ENCODE data around the gene PORCN. TPM values are rescaled to one million over a fixed set of nuclear protein-coding genes. Genes with fewer than 3 reads are reported as not detected.
A peak's percentile ranks its signal among the peaks of the same experiment; 100 is the strongest.

The PORCN gene
- total RNA-seq, 1 experiment from 2014 or later: 4.6 TPM

GRCh38 chrX:48471504-48471903, 37.3 kb upstream of the PORCN start:
- Mint-ChIP-seq H3K4me3 (ENCODE audit: unreplicated experiment) (no peak overlapping the region), H3K27ac (ENCODE audit: unreplicated experiment) (peak overlapping the region; percentile 6), H3K27me3 (ENCODE audit: insufficient read depth, unreplicated experiment) (no peaks in the 10 kb centered on the region), H3K4me1 (ENCODE audit: low read depth, unreplicated experiment) (peaks cover 21% of the 10 kb centered on the region), H3K36me3 (ENCODE audit: insufficient read depth, unreplicated experiment) (peaks cover 5% of the 10 kb centered on the region), H3K9me3 (ENCODE audit: unreplicated experiment) (no peaks in the 10 kb centered on the region)
- ChIA-PET POLR2A (no interaction called here), CTCF (no interaction called here)
- peaks cover 7% of the 10 kb centered on the region for H3K4me1 ChIP-seq
- H3K27me3 ChIP-seq (replicated peaks; ENCODE audit: control insufficient read depth, insufficient read depth, low read length): no peaks in the 10 kb centered on the region
- BruUV-seq (replicated peaks): no TSS peak
- H3K9me3 ChIP-seq: no peaks in the 10 kb centered on the region
- H3K36me3 ChIP-seq (ENCODE audit: control insufficient read depth, insufficient read depth, low read length): no peaks in the 10 kb centered on the region
- no peak overlapping the region for H3K4me3 ChIP-seq (ENCODE audit: low read depth, low read length)
- no peak for TF ChIP-seq CTCF (IDR thresholded peaks at IDR 0.05; ENCODE audit: insufficient read depth in 1 of 2, low read depth in 1 of 2, low read length in 1 of 2, severe bottlenecking in 1 of 2, unreplicated experiment in 1 of 2)
- no peak for DNase-seq
- intact Hi-C loops (cut with micrococcal nuclease; ENCODE audit: unreplicated experiment): no loop called here

GRCh38 chrX:48472225-48472624, 36.6 kb upstream of the PORCN start:
- intact Hi-C loops (cut with micrococcal nuclease; ENCODE audit: unreplicated experiment): no loop called here
- peaks cover 29% of the 10 kb centered on the region for H3K4me1 Mint-ChIP-seq (ENCODE audit: low read depth, unreplicated experiment)
- Histone ChIP-seq H3K36me3 (ENCODE audit: control insufficient read depth, insufficient read depth, low read length) (no peaks in the 10 kb centered on the region), H3K4me3 (ENCODE audit: low read depth, low read length) (no peak overlapping the region), H3K27me3 (replicated peaks; ENCODE audit: control insufficient read depth, insufficient read depth, low read length) (no peaks in the 10 kb centered on the region), H3K4me1 (peaks cover 7% of the 10 kb centered on the region), H3K9me3 (no peaks in the 10 kb centered on the region)
- peaks cover 6% of the 10 kb centered on the region for H3K36me3 Mint-ChIP-seq (ENCODE audit: insufficient read depth, unreplicated experiment)
- DNase-seq: no peak
- H3K27ac Mint-ChIP-seq (ENCODE audit: unreplicated experiment): no peak overlapping the region
- no peaks in the 10 kb centered on the region for H3K9me3 Mint-ChIP-seq (ENCODE audit: unreplicated experiment)
- no peaks in the 10 kb centered on the region for H3K27me3 Mint-ChIP-seq (ENCODE audit: insufficient read depth, unreplicated experiment)
- BruUV-seq (replicated peaks): no TSS peak
- TF ChIP-seq CTCF (IDR thresholded peaks at IDR 0.05; ENCODE audit: insufficient read depth in 1 of 2, low read depth in 1 of 2, low read length in 1 of 2, severe bottlenecking in 1 of 2, unreplicated experiment in 1 of 2): no peak
- CTCF ChIA-PET: interaction anchor here (0.6 kb wide), 1 partner anchor 169 kb away, joined by 4 read pairs; no protein-coding TSS in a partner anchor
- no peak overlapping the region for H3K4me3 Mint-ChIP-seq (ENCODE audit: unreplicated experiment)
- POLR2A ChIA-PET: no interaction called here

GRCh38 chrX:48472851-48473703, 35.7 kb upstream of the PORCN start:
- H3K36me3 ChIP-seq (ENCODE audit: control insufficient read depth, insufficient read depth, low read length): no peaks in the 10 kb centered on the region
- intact Hi-C loops (cut with micrococcal nuclease; ENCODE audit: unreplicated experiment): no loop called here
- H3K36me3 Mint-ChIP-seq (ENCODE audit: insufficient read depth, unreplicated experiment): peaks cover 10% of the 10 kb centered on the region

More at GRCh38 chrX:48472851-48473703, 35.7 kb upstream of the PORCN start:
- Mint-ChIP-seq H3K4me3 (ENCODE audit: unreplicated experiment) (no peak overlapping the region), H3K27me3 (ENCODE audit: insufficient read depth, unreplicated experiment) (no peaks in the 10 kb centered on the region), H3K9me3 (ENCODE audit: unreplicated experiment) (no peaks in the 10 kb centered on the region), H3K4me1 (ENCODE audit: low read depth, unreplicated experiment) (peaks cover 34% of the 10 kb centered on the region), H3K27ac (ENCODE audit: unreplicated experiment) (no peak overlapping the region)
- POLR2A ChIA-PET: no interaction called here
- Histone ChIP-seq H3K9me3 (no peaks in the 10 kb centered on the region), H3K4me3 (ENCODE audit: low read depth, low read length) (no peak overlapping the region), H3K27me3 (replicated peaks; ENCODE audit: control insufficient read depth, insufficient read depth, low read length) (no peaks in the 10 kb centered on the region), H3K4me1 (peaks cover 7% of the 10 kb centered on the region)
- CTCF ChIA-PET: interaction anchor here (1.8 kb wide), 1 partner anchor 67 kb away, joined by 10 read pairs; the partner anchor contains the start of gene TBC1D25
- BruUV-seq (replicated peaks): no TSS peak
- TF ChIP-seq CTCF (IDR thresholded peaks at IDR 0.05; ENCODE audit: insufficient read depth in 1 of 2, low read depth in 1 of 2, low read length in 1 of 2, severe bottlenecking in 1 of 2, unreplicated experiment in 1 of 2): no peak
- DNase-seq: no peak

Data from Caco-2 (cell line).